Loucy (cell line): ENCODE results near the gene KHDC1.

Experiments used
- H2AFZ ChIP-seq: fragments of 200-600 bp; sonication (generic); 2 replicates; pipeline ENCODE4 v1.6.0; 2016; ENCODE audit warnings: antibody characterized with exemption, mild to moderate bottlenecking, low read length, moderate library complexity
- H3F3A ChIP-seq: fragments of 200-600 bp; 2 replicates; pipeline ENCODE4 v1.6.0; 2016; ENCODE audit warnings: antibody characterized with exemption, low read depth, mild to moderate bottlenecking
- H3K27me3 ChIP-seq: fragments of 200-600 bp; sonication (generic); 2 replicates; pipeline ENCODE4 v1.6.1; 2014; ENCODE audit warnings: low read length, mild to moderate bottlenecking; ENCODE audit not compliant: insufficient read depth, poor library complexity, severe bottlenecking
- H3K36me3 ChIP-seq: fragments of 200-600 bp; sonication (generic); 2 replicates; pipeline ENCODE4 v1.6.1; 2016; ENCODE audit warnings: low read length; ENCODE audit not compliant: insufficient read depth
- H3K4me1 ChIP-seq: fragments of 200-600 bp; sonication (generic); 2 replicates; pipeline ENCODE4 v1.5.1; 2014; ENCODE audit warnings: low read length, mild to moderate bottlenecking; ENCODE audit not compliant: insufficient read depth, poor library complexity, severe bottlenecking
- H3K4me2 ChIP-seq: fragments of 200-600 bp; sonication (generic); 2 replicates; pipeline ENCODE4 v1.6.0; 2014; ENCODE audit warnings: antibody characterized with exemption, low read length, low read depth, mild to moderate bottlenecking; ENCODE audit not compliant: poor library complexity, severe bottlenecking
- H3K4me3 ChIP-seq: fragments of 200-600 bp; sonication (generic); 2 replicates; pipeline ENCODE4 v1.5.1; 2014; ENCODE audit warnings: low read length, mild to moderate bottlenecking, mixed read lengths; ENCODE audit not compliant: poor library complexity, severe bottlenecking
- H3K79me2 ChIP-seq: fragments of 200-600 bp; sonication (generic); 2 replicates; pipeline ENCODE4 v1.6.1; 2014; ENCODE audit warnings: low read length; ENCODE audit not compliant: insufficient read depth
- H3K9ac ChIP-seq: fragments of 200-600 bp; sonication (generic); 2 replicates; pipeline ENCODE4 v1.6.0; 2014; ENCODE audit warnings: mild to moderate bottlenecking, low read depth, low read length, moderate library complexity; ENCODE audit not compliant: poor library complexity, severe bottlenecking
- H3K9me2 ChIP-seq: fragments of 200-600 bp; sonication (generic); replicated peaks from 2 replicates; pipeline ENCODE4 v1.6.1; 2016; ENCODE audit warnings: low read depth, low read length, mixed read lengths
- H3K9me3 ChIP-seq: fragments of 200-600 bp; sonication (generic); 2 replicates; pipeline ENCODE4 v1.6.1; 2014; ENCODE audit warnings: mild to moderate bottlenecking, antibody characterized with exemption, low read length, low read depth; ENCODE audit not compliant: insufficient read depth
- H4K20me1 ChIP-seq: fragments of 200-600 bp; sonication (generic); 2 replicates; pipeline ENCODE4 v1.6.0; 2014; ENCODE audit warnings: antibody characterized with exemption, low read length, mild to moderate bottlenecking; ENCODE audit not compliant: insufficient read depth, poor library complexity, severe bottlenecking
- CTCF ChIP-seq: fragments of 200-600 bp; sonication (generic); conservative IDR thresholded peaks from 2 replicates; pipeline ENCODE4 v1.5.1; 2014; ENCODE audit warnings: mild to moderate bottlenecking, antibody characterized with exemption, low read length
- EZH2phosphoT487 ChIP-seq: fragments of 200-600 bp; IDR thresholded peaks from 2 replicates; pipeline ENCODE4 v1.6.1; 2018; ENCODE audit warnings: antibody characterized with exemption, mild to moderate bottlenecking, moderate library complexity, borderline replicate concordance

KHDC1 gene

DNA sequence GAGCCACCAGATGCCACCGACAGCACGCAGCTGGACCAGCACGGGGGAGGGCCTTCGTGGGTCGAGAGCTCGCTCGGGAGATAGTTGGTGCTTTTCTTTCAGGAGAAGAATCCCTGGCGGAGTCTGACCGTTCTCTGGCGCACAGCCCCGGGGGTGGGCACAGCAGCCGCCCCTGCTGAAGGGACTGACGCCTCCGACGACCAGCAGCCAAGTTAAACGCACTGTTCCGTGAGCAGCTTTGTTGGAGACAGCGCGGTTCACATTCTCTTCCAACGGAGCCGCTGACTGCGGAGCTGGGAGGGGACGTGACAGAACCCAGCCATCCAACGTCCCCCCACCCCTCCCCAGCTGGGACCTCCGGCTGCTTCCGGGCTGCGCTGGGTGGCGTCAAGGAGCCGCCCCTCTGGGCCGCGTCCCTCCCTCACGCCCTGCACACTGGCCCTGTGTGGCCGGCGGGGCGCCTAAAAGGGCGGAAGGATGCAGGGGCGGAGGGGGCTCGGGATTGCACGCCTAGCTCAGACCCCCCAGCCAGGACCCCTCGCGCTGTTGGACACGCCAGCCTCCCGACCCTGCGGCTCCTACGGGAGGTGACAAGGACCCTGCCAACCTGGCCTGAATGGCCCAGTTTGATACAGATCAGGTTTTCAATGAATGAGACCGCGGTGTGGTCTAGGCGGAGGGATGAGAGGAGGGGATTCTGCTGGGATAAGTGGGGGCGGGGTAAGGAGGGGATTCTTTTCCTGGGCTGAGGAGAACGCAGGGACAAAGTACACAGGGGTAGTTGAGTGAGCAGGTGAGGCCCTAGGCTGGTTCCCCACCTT is 36.4 kb upstream of the KHDC1 start:
- Histone ChIP-seq H3K9me2 (no peaks in the 10 kb centered on the region), H3K9ac (no peak overlapping the region), H3K9me3 (no peaks in the 10 kb centered on the region), H3K4me1 (peaks cover 4% of the 10 kb centered on the region), H4K20me1 (no peaks in the 10 kb centered on the region), H3K4me3 (no peak overlapping the region), H3K27me3 (no peaks in the 10 kb centered on the region), H3K79me2 (peaks cover 36% of the 10 kb centered on the region; the same call in 1 of the 2 replicates), H3K4me2 (no peak overlapping the region), H3F3A (no peaks in the 10 kb centered on the region), H3K36me3 (peaks cover 7% of the 10 kb centered on the region; the same call in 1 of the 2 replicates), H2AFZ (no peak overlapping the region)
- TF ChIP-seq EZH2phosphoT487, result no peak
- no peak for TF ChIP-seq CTCF

DNA sequence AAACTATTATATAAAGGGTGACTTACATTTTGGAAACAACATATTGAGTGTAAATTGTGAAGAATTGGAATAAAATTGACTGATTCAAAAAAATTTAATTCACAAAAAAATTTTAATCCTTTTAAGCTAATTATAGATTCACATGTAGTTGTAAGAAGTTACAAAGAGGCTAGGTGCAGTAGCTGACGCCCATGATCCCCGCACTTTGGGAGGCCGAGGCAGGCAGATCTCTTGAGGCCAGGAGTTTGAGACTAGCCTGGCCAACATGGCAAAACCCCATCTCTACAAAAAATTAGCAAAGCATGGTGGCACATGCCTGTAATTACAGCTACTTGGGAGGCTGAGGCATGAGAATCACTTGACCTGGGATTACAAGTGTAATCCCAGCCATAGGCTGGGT is 30.3 kb upstream of the KHDC1 start:
- Histone ChIP-seq H3K4me3 (no peak overlapping the region), H3K9me2 (no peaks in the 10 kb centered on the region), H2AFZ (no peak overlapping the region), H3K36me3 (peaks cover 13% of the 10 kb centered on the region; the same call in 1 of the 2 replicates), H3K79me2 (no peaks in the 10 kb centered on the region), H3K4me1 (no peaks in the 10 kb centered on the region), H3K4me2 (no peak overlapping the region), H3K9me3 (no peaks in the 10 kb centered on the region), H4K20me1 (no peaks in the 10 kb centered on the region), H3K27me3 (no peaks in the 10 kb centered on the region), H3F3A (no peaks in the 10 kb centered on the region), H3K9ac (no peak overlapping the region)
- TF ChIP-seq CTCF, result no peak
- no peak for TF ChIP-seq EZH2phosphoT487

DNA sequence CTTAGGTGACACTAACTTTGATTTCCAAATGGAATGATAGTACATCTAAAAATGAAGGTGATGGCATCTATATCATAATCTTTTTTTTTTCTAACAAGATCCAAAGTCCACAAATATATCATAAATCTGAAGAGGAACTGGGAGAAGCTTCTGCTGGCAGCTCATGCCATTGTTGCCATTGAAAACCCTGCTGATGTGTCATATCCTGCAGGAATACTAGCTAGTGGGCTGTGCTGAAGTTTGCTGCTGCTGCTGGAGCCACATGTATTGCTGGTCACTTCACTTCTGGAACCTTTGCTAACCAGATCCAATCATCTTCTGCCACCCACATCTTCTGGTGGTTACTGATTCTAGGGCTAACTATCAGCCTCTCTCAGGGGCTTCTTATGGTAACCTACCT is 27.4 kb upstream of the KHDC1 start:
- Histone ChIP-seq H3K4me2 (no peak overlapping the region), H3K79me2 (no peaks in the 10 kb centered on the region), H3K4me1 (no peaks in the 10 kb centered on the region), H2AFZ (no peak overlapping the region), H3K27me3 (no peaks in the 10 kb centered on the region), H3K9ac (no peak overlapping the region), H3K9me2 (no peaks in the 10 kb centered on the region), H3K36me3 (peaks cover 8% of the 10 kb centered on the region; the same call in 1 of the 2 replicates), H3K4me3 (no peak overlapping the region), H3F3A (no peaks in the 10 kb centered on the region), H4K20me1 (no peaks in the 10 kb centered on the region), H3K9me3 (no peaks in the 10 kb centered on the region)
- TF ChIP-seq EZH2phosphoT487, result no peak
- TF ChIP-seq CTCF, result no peak
